Measurements from ENCODE around the gene LY6G6F. TPM values are rescaled to one million over a fixed set of nuclear protein-coding genes. Genes with fewer than 3 reads are reported as not detected.
A peak's percentile ranks its signal among the peaks of the same experiment; 100 is the strongest.

LY6G6F gene
- total and polyA plus RNA-seq, 2 of the 13 experiments (the other 11 are each of a cell fraction or from before 2014, with no cell fraction given): not detected

DNA sequence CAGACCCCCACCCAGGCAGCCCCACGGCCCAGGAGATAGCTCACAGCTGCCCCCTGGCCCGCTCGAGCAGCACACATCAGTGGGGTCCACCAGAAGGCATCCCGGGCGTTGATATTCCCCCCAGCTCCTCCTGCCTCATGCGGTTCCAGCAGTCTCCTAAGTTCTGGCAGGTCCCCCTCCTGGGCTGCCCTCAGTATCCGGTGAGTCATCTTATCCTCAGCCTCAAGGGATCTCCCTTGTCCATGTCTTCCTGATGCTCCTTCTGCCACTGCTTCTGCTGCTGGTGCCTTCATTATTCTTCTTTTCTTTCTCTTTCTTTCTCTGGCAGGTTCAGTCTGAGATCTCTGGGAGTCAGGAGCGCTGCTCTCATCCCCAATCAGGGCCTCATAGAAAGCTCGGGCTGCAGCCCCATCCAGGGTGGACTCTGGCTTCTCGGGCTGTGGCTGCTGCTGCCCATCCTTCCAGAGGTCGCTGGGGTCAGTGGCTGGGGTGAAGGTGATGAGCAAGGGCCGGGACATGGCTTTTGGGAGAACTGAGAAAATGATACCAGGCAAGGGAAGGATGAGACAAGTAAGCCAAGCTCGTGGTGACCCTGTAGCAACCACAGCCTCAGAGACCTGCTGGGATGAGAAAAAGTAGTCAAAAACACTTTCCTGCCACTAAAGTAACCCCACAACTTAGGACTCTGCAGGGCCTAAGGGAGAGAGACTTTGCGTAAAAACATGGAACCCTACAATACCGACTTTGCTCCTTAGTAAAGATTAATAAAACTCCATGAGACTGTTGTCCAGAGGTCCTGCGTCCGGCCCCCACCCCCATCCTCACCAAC lies 42.5 kb upstream of the LY6G6F start (continued):
- TF ChIP-seq, protein P1, sequence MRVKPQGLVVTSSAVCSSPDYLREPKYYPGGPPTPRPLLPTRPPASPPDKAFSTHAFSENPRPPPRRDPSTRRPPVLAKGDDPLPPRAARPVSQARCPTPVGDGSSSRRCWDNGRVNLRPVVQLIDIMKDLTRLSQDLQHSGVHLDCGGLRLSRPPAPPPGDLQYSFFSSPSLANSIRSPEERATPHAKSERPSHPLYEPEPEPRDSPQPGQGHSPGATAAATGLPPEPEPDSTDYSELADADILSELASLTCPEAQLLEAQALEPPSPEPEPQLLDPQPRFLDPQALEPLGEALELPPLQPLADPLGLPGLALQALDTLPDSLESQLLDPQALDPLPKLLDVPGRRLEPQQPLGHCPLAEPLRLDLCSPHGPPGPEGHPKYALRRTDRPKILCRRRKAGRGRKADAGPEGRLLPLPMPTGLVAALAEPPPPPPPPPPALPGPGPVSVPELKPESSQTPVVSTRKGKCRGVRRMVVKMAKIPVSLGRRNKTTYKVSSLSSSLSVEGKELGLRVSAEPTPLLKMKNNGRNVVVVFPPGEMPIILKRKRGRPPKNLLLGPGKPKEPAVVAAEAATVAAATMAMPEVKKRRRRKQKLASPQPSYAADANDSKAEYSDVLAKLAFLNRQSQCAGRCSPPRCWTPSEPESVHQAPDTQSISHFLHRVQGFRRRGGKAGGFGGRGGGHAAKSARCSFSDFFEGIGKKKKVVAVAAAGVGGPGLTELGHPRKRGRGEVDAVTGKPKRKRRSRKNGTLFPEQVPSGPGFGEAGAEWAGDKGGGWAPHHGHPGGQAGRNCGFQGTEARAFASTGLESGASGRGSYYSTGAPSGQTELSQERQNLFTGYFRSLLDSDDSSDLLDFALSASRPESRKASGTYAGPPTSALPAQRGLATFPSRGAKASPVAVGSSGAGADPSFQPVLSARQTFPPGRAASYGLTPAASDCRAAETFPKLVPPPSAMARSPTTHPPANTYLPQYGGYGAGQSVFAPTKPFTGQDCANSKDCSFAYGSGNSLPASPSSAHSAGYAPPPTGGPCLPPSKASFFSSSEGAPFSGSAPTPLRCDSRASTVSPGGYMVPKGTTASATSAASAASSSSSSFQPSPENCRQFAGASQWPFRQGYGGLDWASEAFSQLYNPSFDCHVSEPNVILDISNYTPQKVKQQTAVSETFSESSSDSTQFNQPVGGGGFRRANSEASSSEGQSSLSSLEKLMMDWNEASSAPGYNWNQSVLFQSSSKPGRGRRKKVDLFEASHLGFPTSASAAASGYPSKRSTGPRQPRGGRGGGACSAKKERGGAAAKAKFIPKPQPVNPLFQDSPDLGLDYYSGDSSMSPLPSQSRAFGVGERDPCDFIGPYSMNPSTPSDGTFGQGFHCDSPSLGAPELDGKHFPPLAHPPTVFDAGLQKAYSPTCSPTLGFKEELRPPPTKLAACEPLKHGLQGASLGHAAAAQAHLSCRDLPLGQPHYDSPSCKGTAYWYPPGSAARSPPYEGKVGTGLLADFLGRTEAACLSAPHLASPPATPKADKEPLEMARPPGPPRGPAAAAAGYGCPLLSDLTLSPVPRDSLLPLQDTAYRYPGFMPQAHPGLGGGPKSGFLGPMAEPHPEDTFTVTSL (CRISPR knock-in tag; IDR thresholded peaks at IDR 0.05; ENCODE audit: borderline replicate concordance): 0 out of 2 replicates have a peak, but pooled peaks have one; percentile 4
- TF ChIP-seq THAP11 (CRISPR knock-in tag; IDR thresholded peaks at IDR 0.05) (no peak), FOXC1 (CRISPR knock-in tag; IDR thresholded peaks at IDR 0.05; ENCODE audit: borderline replicate concordance) (no peak), ZNF367 (CRISPR knock-in tag; IDR thresholded peaks at IDR 0.05; ENCODE audit: borderline replicate concordance) (no peak), ZNF337 (CRISPR knock-in tag; IDR thresholded peaks at IDR 0.05; ENCODE audit: borderline replicate concordance, low read depth) (0 out of 2 replicates have a peak, but pooled peaks have one; percentile 47), GATAD2A (CRISPR knock-in tag; IDR thresholded peaks at IDR 0.05) (peak; percentile 46; the same call in 1 of the 2 replicates), HNRNPH1 (optimal IDR thresholded peaks at IDR 0.05; ENCODE audit: low read depth, low read length) (peak; percentile 76), ZFY (CRISPR knock-in tag; IDR thresholded peaks at IDR 0.05) (peak; percentile 7; the same call in 1 of the 2 replicates)
- TF ChIP-seq, protein P2, sequence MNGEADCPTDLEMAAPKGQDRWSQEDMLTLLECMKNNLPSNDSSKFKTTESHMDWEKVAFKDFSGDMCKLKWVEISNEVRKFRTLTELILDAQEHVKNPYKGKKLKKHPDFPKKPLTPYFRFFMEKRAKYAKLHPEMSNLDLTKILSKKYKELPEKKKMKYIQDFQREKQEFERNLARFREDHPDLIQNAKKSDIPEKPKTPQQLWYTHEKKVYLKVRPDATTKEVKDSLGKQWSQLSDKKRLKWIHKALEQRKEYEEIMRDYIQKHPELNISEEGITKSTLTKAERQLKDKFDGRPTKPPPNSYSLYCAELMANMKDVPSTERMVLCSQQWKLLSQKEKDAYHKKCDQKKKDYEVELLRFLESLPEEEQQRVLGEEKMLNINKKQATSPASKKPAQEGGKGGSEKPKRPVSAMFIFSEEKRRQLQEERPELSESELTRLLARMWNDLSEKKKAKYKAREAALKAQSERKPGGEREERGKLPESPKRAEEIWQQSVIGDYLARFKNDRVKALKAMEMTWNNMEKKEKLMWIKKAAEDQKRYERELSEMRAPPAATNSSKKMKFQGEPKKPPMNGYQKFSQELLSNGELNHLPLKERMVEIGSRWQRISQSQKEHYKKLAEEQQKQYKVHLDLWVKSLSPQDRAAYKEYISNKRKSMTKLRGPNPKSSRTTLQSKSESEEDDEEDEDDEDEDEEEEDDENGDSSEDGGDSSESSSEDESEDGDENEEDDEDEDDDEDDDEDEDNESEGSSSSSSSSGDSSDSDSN (CRISPR knock-in tag; IDR thresholded peaks at IDR 0.05): peak; percentile 62
- TF ChIP-seq, protein P3, sequence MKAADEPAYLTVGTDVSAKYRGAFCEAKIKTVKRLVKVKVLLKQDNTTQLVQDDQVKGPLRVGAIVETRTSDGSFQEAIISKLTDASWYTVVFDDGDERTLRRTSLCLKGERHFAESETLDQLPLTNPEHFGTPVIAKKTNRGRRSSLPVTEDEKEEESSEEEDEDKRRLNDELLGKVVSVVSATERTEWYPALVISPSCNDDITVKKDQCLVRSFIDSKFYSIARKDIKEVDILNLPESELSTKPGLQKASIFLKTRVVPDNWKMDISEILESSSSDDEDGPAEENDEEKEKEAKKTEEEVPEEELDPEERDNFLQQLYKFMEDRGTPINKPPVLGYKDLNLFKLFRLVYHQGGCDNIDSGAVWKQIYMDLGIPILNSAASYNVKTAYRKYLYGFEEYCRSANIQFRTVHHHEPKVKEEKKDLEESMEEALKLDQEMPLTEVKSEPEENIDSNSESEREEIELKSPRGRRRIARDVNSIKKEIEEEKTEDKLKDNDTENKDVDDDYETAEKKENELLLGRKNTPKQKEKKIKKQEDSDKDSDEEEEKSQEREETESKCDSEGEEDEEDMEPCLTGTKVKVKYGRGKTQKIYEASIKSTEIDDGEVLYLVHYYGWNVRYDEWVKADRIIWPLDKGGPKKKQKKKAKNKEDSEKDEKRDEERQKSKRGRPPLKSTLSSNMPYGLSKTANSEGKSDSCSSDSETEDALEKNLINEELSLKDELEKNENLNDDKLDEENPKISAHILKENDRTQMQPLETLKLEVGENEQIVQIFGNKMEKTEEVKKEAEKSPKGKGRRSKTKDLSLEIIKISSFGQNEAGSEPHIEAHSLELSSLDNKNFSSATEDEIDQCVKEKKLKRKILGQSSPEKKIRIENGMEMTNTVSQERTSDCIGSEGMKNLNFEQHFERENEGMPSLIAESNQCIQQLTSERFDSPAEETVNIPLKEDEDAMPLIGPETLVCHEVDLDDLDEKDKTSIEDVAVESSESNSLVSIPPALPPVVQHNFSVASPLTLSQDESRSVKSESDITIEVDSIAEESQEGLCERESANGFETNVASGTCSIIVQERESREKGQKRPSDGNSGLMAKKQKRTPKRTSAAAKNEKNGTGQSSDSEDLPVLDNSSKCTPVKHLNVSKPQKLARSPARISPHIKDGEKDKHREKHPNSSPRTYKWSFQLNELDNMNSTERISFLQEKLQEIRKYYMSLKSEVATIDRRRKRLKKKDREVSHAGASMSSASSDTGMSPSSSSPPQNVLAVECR (CRISPR knock-in tag; IDR thresholded peaks at IDR 0.05; ENCODE audit: borderline replicate concordance): 0 out of 2 replicates have a peak, but pooled peaks have one; percentile 41
